ENCODE results near the gene TRIM36.

DNA sequence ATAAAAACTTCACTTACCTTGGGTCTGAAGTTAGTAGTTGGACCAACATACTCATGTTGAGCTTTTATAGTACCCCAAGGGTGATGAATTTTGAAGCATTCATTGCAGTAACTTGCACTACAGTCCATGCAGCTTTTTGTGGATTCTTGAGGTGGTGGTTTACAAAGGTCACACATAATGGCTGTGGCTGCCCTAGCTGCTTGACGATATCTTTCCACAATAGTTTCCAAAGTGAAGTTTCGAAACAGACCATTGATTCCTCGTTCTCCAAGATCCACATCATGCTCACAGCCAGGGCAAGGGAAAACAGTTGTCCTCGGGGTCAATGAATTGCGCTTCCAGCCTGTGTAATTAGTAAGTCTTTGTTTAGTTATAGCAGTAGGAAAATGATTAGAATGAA, 22.7 kb downstream of the TRIM36 start:
- no peak for TF ChIP-seq TAF1 (IDR thresholded peaks at IDR 0.05; ENCODE audit: borderline replicate concordance, low read depth, low read length)
- TF ChIP-seq POLR2A (IDR thresholded peaks at IDR 0.05; ENCODE audit: low read depth, low read length): no peak
- TF ChIP-seq POLR2AphosphoS5 (IDR thresholded peaks at IDR 0.05; ENCODE audit: low read depth, low read length): no peak
